ENCODE data around the gene CRMP1.

CRMP1 gene

GRCh38 chr4:5822619-5823018 lies 70.3 kb downstream of the CRMP1 start:
- Histone ChIP-seq H3K27ac (no peak overlapping the region), H3K4me3 (no peak overlapping the region)
- no peak for DNase-seq (ENCODE audit: low spot score)
- TF ChIP-seq CTCF (IDR thresholded peaks at IDR 0.05), result no peak

GRCh38 chr4:5821665-5822358 lies 71.1 kb downstream of the CRMP1 start:
- Histone ChIP-seq H3K27ac (no peak overlapping the region), H3K4me3 (no peak overlapping the region)
- no peak for DNase-seq (ENCODE audit: low spot score)
- no peak for TF ChIP-seq CTCF (IDR thresholded peaks at IDR 0.05)

DNA sequence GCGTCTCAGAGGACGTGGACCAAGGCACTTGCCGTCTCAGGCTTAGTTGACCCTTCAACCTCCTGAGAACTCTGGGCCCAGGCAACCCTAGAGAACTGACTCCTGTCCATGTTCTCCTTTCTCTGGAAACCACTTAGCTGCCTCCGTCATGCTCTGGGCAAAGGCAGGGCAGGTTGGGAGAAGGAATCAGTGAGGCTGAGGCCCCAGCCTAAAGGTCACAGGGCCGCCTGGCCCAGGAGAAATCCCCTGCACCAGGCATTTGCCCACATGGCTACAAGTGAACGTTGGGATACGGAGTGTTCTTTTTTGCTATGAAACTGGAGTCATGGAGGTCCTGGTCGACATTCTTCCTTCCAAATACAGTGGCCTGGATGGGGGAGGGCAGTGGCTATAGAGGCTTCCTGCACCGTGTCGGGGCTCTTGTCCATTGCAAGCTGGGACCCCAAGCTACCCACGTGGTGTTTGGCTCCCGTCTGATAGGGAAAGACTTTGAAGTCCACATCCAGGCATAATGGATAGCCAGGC lies 76.0 kb downstream of the CRMP1 start:
- H3K27ac ChIP-seq, result no peak overlapping the region
- no peak for TF ChIP-seq CTCF (IDR thresholded peaks at IDR 0.05)
- DNase-seq (ENCODE audit: low spot score), result no peak
- no peak overlapping the region for H3K4me3 ChIP-seq

DNA sequence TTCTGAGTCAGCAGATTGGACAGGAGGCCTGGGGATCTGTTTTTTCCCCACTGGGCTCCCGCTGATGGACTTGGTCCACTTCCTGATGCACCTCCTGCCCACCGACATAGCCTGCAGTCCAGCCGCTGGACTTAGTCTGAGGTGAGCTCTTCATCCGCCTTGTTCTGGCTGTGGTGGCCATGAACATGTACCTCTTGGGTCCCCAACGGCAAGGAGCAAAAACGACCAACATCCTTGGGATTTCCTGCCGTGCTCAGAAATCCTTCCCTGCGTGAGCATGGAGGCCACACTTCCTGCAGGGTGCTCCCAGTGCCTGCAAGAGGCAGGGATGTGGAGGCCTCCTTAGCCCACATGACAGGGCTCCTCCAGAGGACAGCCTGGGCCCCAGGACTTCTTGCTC lies 76.8 kb downstream of the CRMP1 start:
- DNase-seq (ENCODE audit: low spot score), result no peak
- Histone ChIP-seq H3K4me3 (no peak overlapping the region), H3K27ac (no peak overlapping the region)
- TF ChIP-seq CTCF (IDR thresholded peaks at IDR 0.05), result no peak

- DNase-seq (ENCODE audit: low spot score), result no peak
- TF ChIP-seq CTCF (IDR thresholded peaks at IDR 0.05), result no peak
- Histone ChIP-seq H3K27ac (no peak overlapping the region), H3K4me3 (no peak overlapping the region)
These were observed 77.2 kb downstream of the CRMP1 start for GRCh38 chr4:5815641-5816040.

DNA sequence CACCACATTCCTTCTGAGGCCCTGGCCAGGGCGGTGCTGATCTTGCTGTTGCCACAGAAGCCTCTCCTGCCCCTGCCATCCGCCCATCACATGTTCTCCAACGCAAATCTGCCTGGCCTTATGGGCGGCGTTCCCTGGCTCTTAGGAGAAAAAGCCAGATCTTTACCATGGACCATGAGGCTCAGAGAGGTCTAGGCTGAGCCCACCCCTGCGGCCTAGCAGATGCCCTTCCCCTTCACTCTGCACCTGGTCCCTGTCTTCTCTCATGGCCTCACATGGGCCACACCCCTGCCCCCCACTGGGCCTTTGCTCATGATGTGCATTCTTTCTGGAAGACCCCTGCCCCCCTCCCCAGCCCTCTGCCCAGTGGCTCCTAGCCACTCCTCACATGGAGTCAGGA lies 78.5 kb downstream of the CRMP1 start:
- Histone ChIP-seq H3K4me3 (no peak overlapping the region), H3K27ac (no peak overlapping the region)
- no peak for TF ChIP-seq CTCF (IDR thresholded peaks at IDR 0.05)
- DNase-seq (ENCODE audit: low spot score), result no peak

- no peak overlapping the region for H3K27ac ChIP-seq
These were observed 79.0 kb downstream of the CRMP1 start for GRCh38 chr4:5813882-5814255.

More at GRCh38 chr4:5813882-5814255, 79.0 kb downstream of the CRMP1 start:
- no peak overlapping the region for H3K4me3 ChIP-seq
- DNase-seq (ENCODE audit: low spot score), result no peak
- TF ChIP-seq CTCF (IDR thresholded peaks at IDR 0.05), result no peak
